DMS79 treated with DMSO at 0.1 percent for 48 hours (cell line): ENCODE results near the gene USP10.
"Not testable (repeated sequence)": the region's sequence is repeated elsewhere in the genome, so short reads cannot be mapped to it uniquely, and the experiment has no call there.

Experiments used
- DNase-seq: peaks from one replicate; lab custom pipeline; 2025; lab: John Stamatoyannopoulos, UW

Gene USP10

GRCh38 chr16:84675423-84675822 lies 24.4 kb upstream of the USP10 start:
- no peak for DNase-seq

GRCh38 chr16:84675884-84676283 lies 23.9 kb upstream of the USP10 start:
- no peak for DNase-seq

- DNase-seq: no peak
Observed at GRCh38 chr16:84677017-84677803, 22.6 kb upstream of the USP10 start.

- DNase-seq: no peak
Observed at GRCh38 chr16:84677849-84678248, 22.0 kb upstream of the USP10 start.

GRCh38 chr16:84678541-84678940 lies 21.3 kb upstream of the USP10 start:
- DNase-seq: no peak

GRCh38 chr16:84680165-84680842 lies 19.5 kb upstream of the USP10 start:
- DNase-seq: no peak

- DNase-seq: no peak
Observed at GRCh38 chr16:84680843-84681629, 18.8 kb upstream of the USP10 start.

- no peak for DNase-seq
Observed at GRCh38 chr16:84683691-84684591, 15.9 kb upstream of the USP10 start.

- no peak for DNase-seq
Observed at GRCh38 chr16:84684592-84684965, 15.2 kb upstream of the USP10 start.

- DNase-seq: no peak
Observed at GRCh38 chr16:84685210-84685609, 14.6 kb upstream of the USP10 start.

GRCh38 chr16:84686707-84687298 lies 13.0 kb upstream of the USP10 start:
- no peak for DNase-seq

- DNase-seq: peak; percentile 2
Observed at GRCh38 chr16:84687715-84688114, 12.1 kb upstream of the USP10 start.

GRCh38 chr16:84688163-84688562 lies 11.6 kb upstream of the USP10 start:
- DNase-seq: not testable (repeated sequence)

GRCh38 chr16:84689111-84689510 lies 10.7 kb upstream of the USP10 start:
- no peak for DNase-seq

- DNase-seq: no peak
Observed at GRCh38 chr16:84690088-84690819, 9.5 kb upstream of the USP10 start.

- no peak for DNase-seq
Observed at GRCh38 chr16:84692451-84693214, 7.2 kb upstream of the USP10 start.

- DNase-seq: not testable (repeated sequence)
Observed at GRCh38 chr16:84693869-84694268, 5.9 kb upstream of the USP10 start.

GRCh38 chr16:84694980-84695379 lies 4.8 kb upstream of the USP10 start:
- DNase-seq: no peak

GRCh38 chr16:84699147-84699711 lies 571 bp upstream of the USP10 start:
- no peak for DNase-seq
